Keratinocyte (primary cell): ENCODE measurements around the gene ARID3B. TPM values are rescaled to one million over a fixed set of nuclear protein-coding genes. Genes with fewer than 3 reads are reported as not detected.

Source experiments
- DNase-seq: peaks from one replicate; pipeline ENCODE4 v3.0.0-alpha.2; 2011; ENCODE audit warnings: low read depth, missing footprints, low spot score
- FAIRE-seq: peaks from 2 replicates; lab custom pipeline; 2011; peaks lifted over from hg19 to GRCh38; lab: Jason Lieb, UNC
- H2AFZ ChIP-seq: 2 replicates; pipeline ENCODE4 v1.6.0; 2012; ENCODE audit warnings: low read length, control low read depth, inconsistent platforms; ENCODE audit not compliant: control insufficient read depth
- H3K27ac ChIP-seq: 2 replicates; pipeline ENCODE4 v1.5.1; 2011; ENCODE audit warnings: low read length; ENCODE audit not compliant: control insufficient read depth, insufficient read depth
- H3K27me3 ChIP-seq: 3 replicates; pipeline ENCODE4 v1.6.0; 2011; ENCODE audit warnings: low read length; ENCODE audit not compliant: control insufficient read depth, insufficient read depth; ENCODE audit errors: extremely low read depth
- H3K36me3 ChIP-seq, 2 experiments: 2 replicates in 1 of 2; 3 replicates in 1 of 2; pipeline ENCODE4 v1.5.1; 2011; ENCODE audit warnings: low read length in 2 of 2, mild to moderate bottlenecking in 1 of 2; ENCODE audit not compliant: control insufficient read depth in 2 of 2, insufficient read depth in 2 of 2; ENCODE audit errors: extremely low read depth in 1 of 2
- H3K4me1 ChIP-seq: 3 replicates; pipeline ENCODE4 v1.5.1; 2011; ENCODE audit warnings: low read length; ENCODE audit not compliant: control insufficient read depth, insufficient read depth; ENCODE audit errors: extremely low read depth
- H3K4me2 ChIP-seq: 3 replicates; pipeline ENCODE4 v1.6.0; 2011; ENCODE audit warnings: low read depth, low read length; ENCODE audit not compliant: control insufficient read depth, insufficient read depth; ENCODE audit errors: extremely low read depth
- H3K4me3 ChIP-seq, 3 experiments: fragments of 200-600 bp in 1 of 3; sonication (generic) in 1 of 3; 2 replicates in 2 of 3; 3 replicates in 1 of 3; pipeline ENCODE4 v1.5.1; 2011 to 2016; ENCODE audit warnings: low read length in 3 of 3, mild to moderate bottlenecking in 3 of 3, control low read depth in 2 of 3, inconsistent platforms in 1 of 3, low read depth in 1 of 3, mixed read lengths in 1 of 3, mixed run types in 1 of 3, moderate library complexity in 1 of 3; ENCODE audit not compliant: control insufficient read depth in 2 of 3, insufficient read depth in 2 of 3; ENCODE audit errors: extremely low read depth in 1 of 3
- H3K79me2 ChIP-seq: 2 replicates; pipeline ENCODE4 v1.6.0; 2012; ENCODE audit warnings: low read length; ENCODE audit not compliant: control insufficient read depth, insufficient read depth
- H3K9ac ChIP-seq: 3 replicates; pipeline ENCODE4 v1.6.0; 2011; ENCODE audit warnings: low read length; ENCODE audit not compliant: control insufficient read depth, insufficient read depth; ENCODE audit errors: extremely low read depth
- H3K9me1 ChIP-seq: 3 replicates; pipeline ENCODE4 v1.6.0; 2011; ENCODE audit warnings: low read length; ENCODE audit not compliant: control insufficient read depth, insufficient read depth; ENCODE audit errors: extremely low read depth
- H3K9me3 ChIP-seq: 2 replicates; pipeline ENCODE4 v1.5.1; 2012; ENCODE audit warnings: low read depth, low read length; ENCODE audit not compliant: control insufficient read depth
- H4K20me1 ChIP-seq: 3 replicates; pipeline ENCODE4 v1.6.0; 2011; ENCODE audit warnings: low read length; ENCODE audit not compliant: control insufficient read depth, insufficient read depth; ENCODE audit errors: extremely low read depth
- CTCF ChIP-seq, 3 experiments: IDR thresholded peaks in 1 of 3; conservative IDR thresholded peaks in 1 of 3; optimal IDR thresholded peaks in 1 of 3; 2 replicates in 2 of 3; 3 replicates in 1 of 3; pipeline versions ENCODE3 to v1.5.1; 2011; ENCODE audit warnings: low read length in 3 of 3, mild to moderate bottlenecking in 3 of 3, moderate library complexity in 2 of 3, control low read depth in 1 of 3, inconsistent platforms in 1 of 3; ENCODE audit not compliant: insufficient read depth in 2 of 3; ENCODE audit errors: extremely low read depth in 1 of 3
- EZH2 ChIP-seq: IDR thresholded peaks from one replicate; pipeline ENCODE4 v1.6.1; 2012; ENCODE audit warnings: inconsistent platforms, mild to moderate bottlenecking, low read length, moderate library complexity
- dilution Hi-C: fragments of 300-500 bp; cut with MboI; formaldehyde crosslinking; loops from one replicate; pipeline ENCODE4 v1.7.0; 2020; ENCODE audit warnings: low sequenced_read_pairs; ENCODE audit not compliant: extremely low pct_ligation_motif_present
- polyA plus RNA-seq, 5 experiments: library from polyadenylated mRNA; depleted of rRNA in 3 of 5; stranded (reverse) in 3 of 5; stranded (forward) in 1 of 5; unstranded in 1 of 5; fragments of >200 nt; gene quantifications; 1 replicate in 1 of 5; 2 replicates in 3 of 5; 3 replicates in 1 of 5; pipeline versions ENCODE4 v1.2.1 to v1.2.3, GENCODE V29; 2011 to 2012; ENCODE audit warnings: missing spikeins in 2 of 5, low read depth in 1 of 5, low replicate concordance in 1 of 5

Gene ARID3B
- polyA plus RNA-seq, 1 donor (not counting 4 experiments of a cell fraction or from before 2014, with no cell fraction given), result 3.6 TPM

GRCh38 chr15:74631408-74631807 lies 90.4 kb downstream of the ARID3B start:
- H3K36me3 ChIP-seq, result peaks cover 46 to 73% of the 10 kb centered on the region in 2 experiments
- H2AFZ ChIP-seq, result no peak overlapping the region
- DNase-seq (no peak), FAIRE-seq (no peak)
- no peaks in the 10 kb centered on the region for H3K9me1 ChIP-seq
- H3K4me2 ChIP-seq, result no peak overlapping the region
- TF ChIP-seq CTCF (optimal IDR thresholded peaks at IDR 0.05 in 1 of 3, IDR thresholded peaks at IDR 0.05 in 1 of 3, conservative IDR thresholded peaks at IDR 0.05 in 1 of 3; ENCODE audit: extremely low read depth in 1 of 3, insufficient read depth in 2 of 3, low read length in 3 of 3), result no peak
- TF ChIP-seq EZH2, result no peak
- no peak overlapping the region for H3K4me3 ChIP-seq
- peaks cover 8% of the 10 kb centered on the region for H4K20me1 ChIP-seq
- H3K27me3 ChIP-seq, result no peaks in the 10 kb centered on the region
- no peaks in the 10 kb centered on the region for H3K4me1 ChIP-seq
- dilution Hi-C loops, result no loop called here
- H3K9me3 ChIP-seq, result no peaks in the 10 kb centered on the region
- no peaks in the 10 kb centered on the region for H3K79me2 ChIP-seq
- H3K9ac ChIP-seq, result no peak overlapping the region
- H3K27ac ChIP-seq, result no peak overlapping the region

GRCh38 chr15:74631935-74632560 lies 91.0 kb downstream of the ARID3B start:
- Histone ChIP-seq H3K27ac (no peak overlapping the region), H3K79me2 (no peaks in the 10 kb centered on the region), H3K36me3 (peaks cover 40 to 68% of the 10 kb centered on the region in 2 experiments), H3K9me1 (no peaks in the 10 kb centered on the region), H3K4me1 (no peaks in the 10 kb centered on the region), H3K9ac (no peak overlapping the region), H3K4me3 (no peak overlapping the region), H3K27me3 (no peaks in the 10 kb centered on the region), H3K4me2 (no peak overlapping the region), H2AFZ (no peak overlapping the region), H3K9me3 (no peaks in the 10 kb centered on the region), H4K20me1 (peaks cover 8% of the 10 kb centered on the region)
- dilution Hi-C loops, result no loop called here
- DNase-seq, result no peak
- TF ChIP-seq CTCF (optimal IDR thresholded peaks at IDR 0.05 in 1 of 3, IDR thresholded peaks at IDR 0.05 in 1 of 3, conservative IDR thresholded peaks at IDR 0.05 in 1 of 3; ENCODE audit: extremely low read depth in 1 of 3, insufficient read depth in 2 of 3, low read length in 3 of 3) (peak; percentile 90 to 91 (median 90)), EZH2 (no peak)
- FAIRE-seq, result no peak
